Aorta (tissue), 5 donors: Measurements from ENCODE around the gene ALKBH7. TPM values are rescaled to one million over a fixed set of nuclear protein-coding genes. Genes with fewer than 3 reads are reported as not detected.

Source experiments
- ATAC-seq: fragments of 200-7000 bp; cut with Tn5 transposase; one replicate; pipeline ENCODE4 v1.9.1; 2022; ENCODE audit warnings: moderate library complexity; ENCODE audit not compliant: low FRiP score
- DNase-seq, 2 donors: peaks; one replicate each; pipeline ENCODE4 v3.0.0-alpha.2; 2020
- H3K27ac ChIP-seq, 2 donors: one replicate each; pipeline ENCODE4 v1.5.1; 2013; ENCODE audit warnings: low read length in 2 of 2, mild to moderate bottlenecking in 2 of 2, moderate library complexity in 2 of 2, control low read depth in 1 of 2, inconsistent platforms in 1 of 2, low read depth in 1 of 2
- H3K27me3 ChIP-seq, 2 donors: one replicate each; pipeline ENCODE4 v1.6.1; 2013; ENCODE audit warnings: control low read depth in 1 of 2, low read length in 1 of 2, mild to moderate bottlenecking in 1 of 2, moderate library complexity in 1 of 2; ENCODE audit not compliant: insufficient read depth in 2 of 2, control insufficient read depth in 1 of 2
- H3K36me3 ChIP-seq, 2 donors: one replicate each; pipeline ENCODE4 v1.6.1; 2013; ENCODE audit warnings: control low read depth in 1 of 2, low read length in 1 of 2, mild to moderate bottlenecking in 1 of 2; ENCODE audit not compliant: insufficient read depth in 2 of 2, control insufficient read depth in 1 of 2
- H3K4me1 ChIP-seq, 2 donors: one replicate each; pipeline ENCODE4 v1.6.1; 2013; ENCODE audit warnings: low read length in 2 of 2, control low read depth in 1 of 2, mild to moderate bottlenecking in 1 of 2, moderate library complexity in 1 of 2; ENCODE audit not compliant: insufficient read depth in 2 of 2, control insufficient read depth in 1 of 2
- H3K4me3 ChIP-seq, 2 donors: one replicate each; pipeline ENCODE4 v1.5.1; 2013; ENCODE audit warnings: low read length in 2 of 2, control low read depth in 1 of 2, mild to moderate bottlenecking in 1 of 2
- H3K9me3 ChIP-seq: one replicate; pipeline ENCODE4 v1.6.1; 2013; ENCODE audit warnings: mild to moderate bottlenecking, low read length; ENCODE audit not compliant: control insufficient read depth
- WGBS, 2 donors: extraction: QIAGEN DNeasy Blood & Tissue Kit; methylation state at CpG; one replicate each; pipeline ENCODE4 v1.1.7; 2013; 5-methylcytosine and 5-hydroxymethylcytosine counted together
- intact Hi-C, 2 donors: fragments of 100-400 bp; cut with DNase I; formaldehyde crosslinking; loops; one replicate each; pipeline versions ENCODE4 v1.14.2 to v1.15.0; 2022
- polyA plus RNA-seq, 2 donors: library from polyadenylated mRNA; stranded (reverse); fragments of 200-250 nt; gene quantifications; one replicate each; pipeline ENCODE4 v1.2.3, GENCODE V29; 2013
- total RNA-seq, 2 donors: library from RNA; stranded (reverse); fragmentation: NEBNext Ultra II Directional; extraction: Animal tissue kit (Norgen Biotek cat#: 25700); gene quantifications; one replicate each; pipeline ENCODE4 v1.2.1, GENCODE V29; 2021
- donor health status: healthy with polysubstance abuse.
- donor health status: Bipolar disorder and iron deficiency.
- donor health status: DM: no; HTN: no; CAD: no.
- donor health status: DM: no; HTN: no; CAD: no.
- donor health status: DM: yes; HTN: yes; CAD: no.

The ALKBH7 gene
- total and polyA plus RNA-seq, 4 donors: 36.5 to 124 (median 66.1) TPM

DNA sequence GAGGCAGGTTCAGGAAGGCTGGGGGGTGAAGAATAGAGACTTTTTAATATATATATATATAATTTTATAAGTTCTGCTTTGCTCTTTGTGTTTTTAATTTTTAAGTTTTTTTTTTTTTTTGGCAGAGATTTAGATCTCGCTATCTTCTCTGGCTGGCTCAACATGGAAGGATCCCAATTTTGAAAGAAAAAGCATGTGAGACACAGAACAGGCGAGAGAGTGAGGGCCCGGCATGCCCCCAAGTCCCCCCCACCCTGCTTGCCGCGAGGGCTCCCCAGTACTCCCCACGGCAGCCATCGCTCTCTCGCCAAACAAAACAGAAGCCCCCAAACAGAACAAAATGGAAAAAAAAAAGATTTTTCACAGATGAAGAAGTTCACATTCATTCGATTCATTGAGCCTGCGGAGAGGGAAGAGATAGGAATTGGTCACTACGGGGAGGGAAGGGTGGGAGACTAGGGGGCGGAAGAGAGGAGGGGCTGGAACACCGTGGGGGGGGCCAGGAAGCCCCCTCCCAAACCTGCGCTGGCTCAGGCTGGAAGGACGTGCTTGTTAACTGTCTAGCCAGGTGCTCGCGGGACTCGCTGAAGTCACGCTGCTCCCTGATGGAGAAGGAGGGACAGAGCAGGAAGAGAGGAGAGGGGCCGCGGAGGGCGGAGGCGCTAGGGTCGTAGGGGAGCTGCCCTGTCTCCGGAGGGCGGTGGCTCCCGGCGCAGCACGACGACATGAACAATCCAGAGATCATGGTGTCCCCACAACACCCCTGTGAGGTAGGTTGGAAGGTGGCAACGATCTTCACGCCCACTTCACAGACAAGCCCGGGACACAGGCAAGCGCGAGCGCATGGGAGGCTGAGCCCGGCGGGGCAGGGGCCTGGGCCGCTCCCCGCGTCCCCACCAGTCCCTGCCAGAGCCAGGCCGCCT is 41.4 kb downstream of the ALKBH7 start:
- ATAC-seq: no peak
- WGBS, 2 donors: 63 to 66% methylated on average over 39 to 42 of the region's 42 CpGs
- intact Hi-C loops: no loop called here
- no peak for DNase-seq
- H3K4me1 ChIP-seq: no peaks in the 10 kb centered on the region
- no peaks in the 10 kb centered on the region for H3K9me3 ChIP-seq
- no peak overlapping the region for H3K27ac ChIP-seq
- no peaks in the 10 kb centered on the region for H3K27me3 ChIP-seq
- peaks cover 0 to 18% of the 10 kb centered on the region in 2 donors for H3K36me3 ChIP-seq
- H3K4me3 ChIP-seq: no peak overlapping the region

DNA sequence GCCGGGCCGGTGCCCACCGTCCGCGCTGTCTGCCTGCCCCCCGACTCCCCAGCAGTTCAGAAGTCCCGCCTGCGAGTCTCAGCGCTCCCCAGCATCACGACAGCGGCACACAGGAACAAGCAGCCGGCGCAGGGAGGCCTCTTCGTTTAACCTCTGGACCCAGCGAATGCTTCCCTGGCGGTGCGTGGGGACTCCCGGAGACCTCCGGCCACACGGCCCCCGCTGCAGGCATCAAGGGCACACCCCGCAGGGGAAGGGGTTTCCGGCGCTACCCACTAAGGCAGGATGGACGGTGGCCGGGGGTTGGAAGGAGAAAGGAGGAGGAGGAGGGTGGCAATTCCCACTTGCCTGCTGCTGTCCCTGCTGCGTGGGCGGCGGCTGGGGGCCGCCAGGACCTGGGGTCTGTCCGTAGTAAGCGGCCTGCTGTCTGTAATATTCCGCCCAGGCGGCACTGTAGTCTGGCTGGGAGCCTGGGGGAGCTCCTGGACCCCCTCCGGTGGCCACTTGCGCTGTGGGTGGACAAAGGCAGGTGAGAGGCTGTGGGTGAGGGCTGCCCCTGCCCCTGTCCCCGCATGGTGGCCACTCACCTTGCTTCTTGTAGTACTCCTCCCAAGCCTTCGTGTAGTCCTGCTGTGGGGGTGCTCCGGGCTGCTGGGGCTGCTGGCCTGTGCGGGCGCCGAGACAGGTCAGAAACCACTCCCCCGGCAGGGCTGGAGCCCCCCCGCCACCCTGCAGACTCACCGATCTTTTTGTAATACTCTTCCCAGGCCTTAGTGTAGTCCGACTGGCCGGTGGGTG is 42.4 kb downstream of the ALKBH7 start:
- no peak for DNase-seq
- H3K9me3 ChIP-seq: no peaks in the 10 kb centered on the region
- ATAC-seq: no peak
- no peak overlapping the region for H3K27ac ChIP-seq
- no peaks in the 10 kb centered on the region for H3K4me1 ChIP-seq
- H3K36me3 ChIP-seq: peaks cover 0 to 21% of the 10 kb centered on the region in 2 donors
- no peaks in the 10 kb centered on the region for H3K27me3 ChIP-seq
- 90 to 92% methylated on average over 45 to 47 of the region's 47 CpGs for WGBS, 2 donors
- intact Hi-C loops: no loop called here
- H3K4me3 ChIP-seq: no peak overlapping the region

DNA sequence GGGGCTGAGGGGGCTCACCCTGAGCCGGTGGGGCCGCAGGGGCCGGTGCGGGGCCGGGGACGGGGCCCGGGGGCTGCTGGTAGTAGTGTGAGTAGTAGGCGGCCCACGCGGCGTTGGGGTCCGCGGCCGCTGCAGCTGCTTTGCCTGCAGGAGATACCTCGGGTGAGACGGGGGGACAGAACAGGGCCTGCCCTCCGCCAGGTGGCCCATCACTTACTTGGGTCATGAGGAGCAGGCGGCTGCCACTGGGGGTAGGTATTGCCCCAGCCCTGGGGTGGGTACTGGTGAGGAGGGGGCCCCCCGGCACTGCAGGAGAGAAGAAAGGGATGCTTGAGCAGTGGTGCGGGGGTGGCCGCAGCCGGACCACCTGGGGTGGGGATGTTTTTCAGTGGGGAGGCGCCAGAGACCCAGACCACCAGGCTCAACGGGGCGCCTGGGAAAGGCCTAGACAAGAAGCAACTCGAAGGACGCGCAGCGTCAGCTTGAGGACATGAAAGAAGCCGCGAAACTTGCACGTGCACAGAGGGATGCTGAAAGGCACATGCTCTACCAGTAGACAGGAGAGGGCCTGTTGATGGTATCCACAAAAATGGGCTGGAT is 43.1 kb downstream of the ALKBH7 start:
- no peaks in the 10 kb centered on the region for H3K4me1 ChIP-seq
- intact Hi-C loops: no loop called here
- no peak overlapping the region for H3K4me3 ChIP-seq
- H3K27me3 ChIP-seq: no peaks in the 10 kb centered on the region
- no peaks in the 10 kb centered on the region for H3K9me3 ChIP-seq
- no peak for ATAC-seq
- WGBS, 2 donors: 88 to 93% methylated on average over 28 to 32 of the region's 32 CpGs
- no peak overlapping the region for H3K27ac ChIP-seq
- peaks cover 0 to 21% of the 10 kb centered on the region in 2 donors for H3K36me3 ChIP-seq
- no peak for DNase-seq

DNA sequence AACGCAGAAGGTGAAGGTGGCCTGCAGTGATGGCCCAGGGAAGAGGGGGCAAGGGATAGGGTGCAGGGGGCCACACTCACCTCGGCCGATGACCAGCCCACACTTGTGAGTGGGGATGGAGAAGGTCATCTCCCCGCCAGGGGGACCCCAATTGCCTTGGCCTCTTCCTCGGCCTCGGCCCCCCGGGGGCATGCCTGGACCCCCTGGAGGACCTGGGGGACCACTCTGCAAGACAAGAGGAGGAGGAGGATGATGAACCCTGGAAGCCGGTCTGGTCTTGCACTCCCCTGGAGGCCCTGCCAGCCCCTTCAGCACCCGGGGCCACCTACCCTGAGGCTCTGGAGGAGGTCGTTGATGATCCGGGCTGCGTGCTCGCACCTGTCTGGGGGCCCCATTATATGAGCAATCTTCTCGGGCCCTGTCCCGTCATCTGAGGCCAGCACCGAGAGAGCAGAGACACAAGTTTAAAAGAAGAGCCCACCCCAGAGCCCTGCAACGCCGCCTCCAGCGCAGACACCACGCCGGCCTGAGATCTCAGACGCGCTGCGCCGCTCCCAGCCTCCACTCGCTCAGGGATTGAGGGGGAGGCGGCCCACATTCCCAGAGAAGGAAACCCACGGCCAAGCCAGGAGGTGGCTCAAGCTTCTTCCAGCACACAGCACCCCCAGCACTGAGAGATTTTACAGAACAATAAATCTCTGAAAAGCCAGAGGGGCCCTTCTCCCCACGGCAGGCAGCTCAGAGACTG is 44.2 kb downstream of the ALKBH7 start:
- Histone ChIP-seq H3K4me3 (no peak overlapping the region), H3K9me3 (no peaks in the 10 kb centered on the region), H3K27me3 (no peaks in the 10 kb centered on the region), H3K27ac (no peak overlapping the region), H3K4me1 (no peaks in the 10 kb centered on the region), H3K36me3 (peaks cover 0 to 21% of the 10 kb centered on the region in 2 donors)
- ATAC-seq (no peak), DNase-seq (no peak)
- intact Hi-C loops: no loop called here
- WGBS, 2 donors: 90 to 92% methylated on average over 28 to 29 of the region's 29 CpGs

DNA sequence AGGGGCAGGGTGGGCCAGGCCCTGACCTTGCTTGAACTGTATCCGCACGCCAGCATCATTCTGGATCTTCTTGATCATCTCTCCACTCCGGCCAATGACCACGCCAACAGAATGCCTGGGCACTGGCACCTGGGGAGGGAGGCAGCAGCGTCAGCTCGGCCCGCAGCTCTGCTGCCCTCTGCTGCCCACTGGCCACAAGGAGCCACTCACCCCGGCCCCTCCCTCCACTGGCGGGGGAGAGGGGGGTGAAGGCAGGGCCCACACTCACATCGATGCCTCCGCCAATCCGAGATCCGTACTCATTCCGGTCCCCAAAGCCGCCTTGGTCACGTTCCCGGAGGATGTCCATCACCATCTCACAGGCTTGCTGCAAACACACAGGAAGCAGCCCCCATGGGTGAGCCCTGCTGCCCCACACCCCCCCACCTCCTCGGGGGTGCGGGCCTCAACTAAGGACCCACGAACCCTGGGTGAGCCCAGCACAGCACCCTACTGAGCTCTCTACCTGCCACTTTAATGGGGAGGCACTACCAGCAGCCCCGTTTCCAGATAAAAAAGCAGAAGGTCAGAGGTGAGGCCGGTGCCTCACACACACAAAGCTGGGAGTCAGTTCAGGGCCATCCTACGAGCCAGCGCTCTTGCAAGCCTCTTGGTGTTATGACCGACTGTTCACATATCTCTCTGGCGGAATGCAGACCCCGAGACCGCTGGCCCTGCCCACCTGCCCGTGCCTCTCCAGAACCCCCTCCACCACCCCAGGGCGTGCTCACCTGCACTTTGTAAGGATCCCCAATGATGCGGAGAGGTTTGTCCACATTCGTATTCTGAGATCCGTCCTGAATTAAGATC is 45.3 kb downstream of the ALKBH7 start:
- intact Hi-C loops: no loop called here

DNA sequence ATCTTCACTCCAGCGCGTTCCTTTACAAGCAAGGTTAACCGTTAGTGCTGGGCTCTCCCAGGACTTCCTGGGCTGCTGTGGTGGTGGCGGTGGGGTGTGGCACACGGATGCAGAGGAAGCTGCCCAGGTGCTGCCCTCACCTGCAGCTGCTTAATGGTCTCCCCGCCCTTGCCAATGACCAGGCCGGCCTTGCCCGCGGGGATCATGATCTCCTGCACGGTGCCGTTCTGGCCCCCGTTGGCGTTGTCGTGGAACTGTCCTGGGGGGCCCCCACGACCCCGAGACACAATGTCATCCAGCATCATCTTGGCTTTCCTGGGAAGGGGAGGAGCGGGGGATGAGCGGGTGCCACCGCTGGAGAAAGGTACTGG is 46.0 kb downstream of the ALKBH7 start:
- no peak overlapping the region for H3K4me3 ChIP-seq
- DNase-seq: no peak
- 90 to 91% methylated on average over 19 of the region's 19 CpGs for WGBS, 2 donors
- intact Hi-C loops: no loop called here
- no peaks in the 10 kb centered on the region for H3K27me3 ChIP-seq
- no peaks in the 10 kb centered on the region for H3K4me1 ChIP-seq
- peaks cover 0 to 21% of the 10 kb centered on the region in 2 donors for H3K36me3 ChIP-seq
- no peak overlapping the region for H3K27ac ChIP-seq
- no peak for ATAC-seq
- H3K9me3 ChIP-seq: no peaks in the 10 kb centered on the region

More for the DNA sequence above, 45.3 kb downstream of the ALKBH7 start:
- DNase-seq (no peak), ATAC-seq (no peak)
- WGBS, 2 donors: 70 to 75% methylated on average over 25 to 33 of the region's 33 CpGs
- no peaks in the 10 kb centered on the region for H3K27me3 ChIP-seq
- peaks cover 0 to 21% of the 10 kb centered on the region in 2 donors for H3K36me3 ChIP-seq
- no peak overlapping the region for H3K4me3 ChIP-seq
- no peaks in the 10 kb centered on the region for H3K4me1 ChIP-seq
- no peaks in the 10 kb centered on the region for H3K9me3 ChIP-seq
- no peak overlapping the region for H3K27ac ChIP-seq

DNA sequence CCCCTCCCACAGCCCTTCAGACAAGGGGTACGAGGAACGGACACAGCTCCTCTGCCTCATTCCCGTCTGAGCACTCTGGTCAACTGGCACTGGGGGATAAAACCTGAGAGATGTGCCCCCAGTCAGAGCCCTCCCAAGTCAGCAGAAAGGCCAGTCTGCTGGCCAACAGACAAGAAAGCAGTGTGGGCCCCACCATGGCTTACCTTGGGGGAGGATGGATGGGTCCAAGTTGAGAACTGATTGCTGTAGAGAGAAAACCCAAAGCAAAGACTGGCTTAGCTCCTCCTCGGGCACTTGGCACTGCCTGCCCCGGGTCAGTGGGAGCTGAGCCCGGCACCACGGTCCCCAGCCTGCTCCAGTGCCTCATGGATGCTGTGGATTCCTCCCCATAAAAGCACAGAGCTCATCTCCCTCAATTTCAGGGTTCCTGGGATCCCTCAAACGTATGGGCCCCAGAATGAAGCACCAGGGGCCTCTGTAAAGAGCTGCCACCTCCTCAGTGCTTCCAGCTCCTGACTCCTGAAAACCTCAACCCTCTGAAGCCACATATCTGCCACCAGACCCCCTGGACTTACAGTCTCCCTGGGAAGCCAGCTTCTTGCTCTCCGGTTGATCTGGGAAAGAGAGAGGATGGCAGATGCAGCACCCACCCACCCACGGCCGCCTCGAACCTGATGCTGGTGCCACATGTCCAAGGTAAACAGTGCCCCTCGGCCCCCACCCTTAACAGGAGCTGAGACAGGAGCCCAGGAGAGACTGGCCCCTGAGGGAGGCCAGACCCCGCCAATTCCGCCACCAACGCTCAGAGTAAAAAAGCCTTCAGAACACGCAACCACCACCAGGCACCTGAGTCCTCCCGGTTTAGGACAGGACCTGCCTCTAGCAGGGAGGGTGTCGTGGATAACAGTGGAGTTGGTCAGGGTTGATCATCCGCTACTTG is 48.8 kb downstream of the ALKBH7 start:
- Histone ChIP-seq H3K4me1 (no peaks in the 10 kb centered on the region), H3K36me3 (peaks cover 0 to 11% of the 10 kb centered on the region in 2 donors)
- ATAC-seq: no peak

More for the DNA sequence above, 48.8 kb downstream of the ALKBH7 start:
- no peaks in the 10 kb centered on the region for H3K9me3 ChIP-seq
- 63 to 67% methylated on average over 19 to 20 of the region's 20 CpGs for WGBS, 2 donors
- H3K27ac ChIP-seq: no peak overlapping the region
- DNase-seq: no peak
- no peak overlapping the region for H3K4me3 ChIP-seq
- no peaks in the 10 kb centered on the region for H3K27me3 ChIP-seq
- intact Hi-C loops: no loop called here
